HEK293 (cell line): ENCODE data around the gene SFSWAP.

Source experiments
- CTCF ChIA-PET: fragments of 350-600 bp; formaldehyde crosslinking; extraction: SDS; loops from one replicate; lab custom pipeline; 2021; ENCODE audit warnings: antibody characterized with exemption; lab: Yijun Ruan, JAX
- POLR2A ChIA-PET: fragments of 300-600 bp; formaldehyde crosslinking; extraction: SDS; loops from one replicate; lab custom pipeline; 2020; ENCODE audit warnings: antibody characterized with exemption, inconsistent platforms; lab: Yijun Ruan, JAX
- H3K27ac ChIP-seq: fragments of 200-500 bp; sonication (Bioruptor generic); 2 replicates; pipeline ENCODE4 v1.5.1; 2014; ENCODE audit warnings: low read depth, low read length, control low read depth, inconsistent platforms; ENCODE audit errors: extremely low read depth
- H3K36me3 ChIP-seq, 2 experiments: fragments of 200-500 bp in 1 of 2; sonication (Bioruptor generic) in 1 of 2; 1 replicate in 1 of 2; 2 replicates in 1 of 2; pipeline ENCODE4 v1.5.1; 2014 to 2017; ENCODE audit warnings: inconsistent platforms in 2 of 2, low read length in 2 of 2; ENCODE audit not compliant: control insufficient read depth in 2 of 2, insufficient read depth in 1 of 2
- H3K4me1 ChIP-seq: fragments of 200-500 bp; sonication (Bioruptor generic); 2 replicates; pipeline ENCODE4 v1.5.1; 2014; ENCODE audit warnings: mild to moderate bottlenecking, low read length, inconsistent platforms; ENCODE audit not compliant: control insufficient read depth, insufficient read depth
- H3K4me3 ChIP-seq: 2 replicates; pipeline ENCODE4 v1.5.1; 2011; ENCODE audit warnings: low read depth, mild to moderate bottlenecking, control low read depth, low read length, moderate library complexity
- H3K9me3 ChIP-seq: fragments of 200-500 bp; sonication (Bioruptor generic); 2 replicates; pipeline ENCODE4 v1.5.1; 2014; ENCODE audit warnings: low read depth, low read length, inconsistent platforms; ENCODE audit not compliant: control insufficient read depth, insufficient read depth
- FEZF1 ChIP-seq: fragments of 450-650 bp; formaldehyde crosslinking; IDR thresholded peaks from 2 replicates; pipeline ENCODE4 v1.5.1; 2016; ENCODE audit warnings: missing biosample characterization, missing genetic modification characterization
- HOXD13 ChIP-seq: sonication (generic); formaldehyde crosslinking; IDR thresholded peaks from 2 replicates; pipeline ENCODE4 v1.8.0; 2022; ENCODE audit warnings: missing genetic modification reagents, borderline replicate concordance
- IKZF3 ChIP-seq: fragments of 450-650 bp; IDR thresholded peaks from 2 replicates; pipeline ENCODE4 v1.5.0; 2018; ENCODE audit warnings: missing biosample characterization, mild to moderate bottlenecking, missing genetic modification characterization, moderate library complexity
- WT1 ChIP-seq: fragments of 450-650 bp; formaldehyde crosslinking; IDR thresholded peaks from 2 replicates; pipeline ENCODE4 v1.5.1; 2016; ENCODE audit warnings: missing biosample characterization, missing genetic modification characterization
- ZEB2 ChIP-seq: fragments of 450-650 bp; formaldehyde crosslinking; IDR thresholded peaks from 2 replicates; pipeline ENCODE4 v1.5.1; 2016; ENCODE audit warnings: missing biosample characterization, missing genetic modification characterization
- ZIC2 ChIP-seq: fragments of 450-650 bp; formaldehyde crosslinking; IDR thresholded peaks from 2 replicates; pipeline ENCODE4 v1.5.1; 2016; ENCODE audit warnings: missing biosample characterization, missing genetic modification characterization
- ZNF19 ChIP-seq: fragments of 450-650 bp; formaldehyde crosslinking; IDR thresholded peaks from 2 replicates; pipeline ENCODE4; 2016; ENCODE audit warnings: missing biosample characterization, missing genetic modification characterization, low read depth
- ZNF311 ChIP-seq: fragments of 450-650 bp; formaldehyde crosslinking; IDR thresholded peaks from 2 replicates; pipeline ENCODE4 v1.5.1; 2017; ENCODE audit warnings: missing biosample characterization, missing genetic modification characterization, borderline replicate concordance
- ZNF404 ChIP-seq: fragments of 450-650 bp; formaldehyde crosslinking; IDR thresholded peaks from 2 replicates; pipeline ENCODE4 v1.5.1; 2017; ENCODE audit warnings: missing biosample characterization, missing genetic modification characterization
- ZNF530 ChIP-seq: fragments of 450-650 bp; formaldehyde crosslinking; IDR thresholded peaks from 2 replicates; pipeline ENCODE4 v1.5.1; 2016; ENCODE audit warnings: low read depth, missing biosample characterization, missing genetic modification characterization
- ZNF555 ChIP-seq: fragments of 450-650 bp; formaldehyde crosslinking; conservative IDR thresholded peaks from 2 replicates; pipeline ENCODE4 v1.5.1; 2017; ENCODE audit warnings: missing biosample characterization, mild to moderate bottlenecking, missing genetic modification characterization, inconsistent platforms
- ZNF610 ChIP-seq: fragments of 450-650 bp; formaldehyde crosslinking; IDR thresholded peaks from 2 replicates; pipeline ENCODE4 v1.5.1; 2016; ENCODE audit warnings: missing biosample characterization, missing genetic modification characterization, borderline replicate concordance
- ZNF624 ChIP-seq: fragments of 450-650 bp; formaldehyde crosslinking; IDR thresholded peaks from 2 replicates; pipeline ENCODE4 v1.5.1; 2017; ENCODE audit warnings: missing biosample characterization, missing genetic modification characterization
- ZNF629 ChIP-seq: fragments of 450-650 bp; formaldehyde crosslinking; IDR thresholded peaks from 2 replicates; pipeline ENCODE4 v1.5.1; 2017; ENCODE audit warnings: missing biosample characterization, missing genetic modification characterization
- ZNF785 ChIP-seq: fragments of 450-650 bp; formaldehyde crosslinking; IDR thresholded peaks from 2 replicates; pipeline ENCODE4 v1.5.1; 2016; ENCODE audit warnings: missing biosample characterization, missing genetic modification characterization
- ZNF843 ChIP-seq: fragments of 450-650 bp; formaldehyde crosslinking; IDR thresholded peaks from 2 replicates; pipeline ENCODE4 v1.5.1; 2016; ENCODE audit warnings: missing biosample characterization, missing genetic modification characterization
- TF ChIP-seq, protein P1 (sequence below): fragments of 450-650 bp; formaldehyde crosslinking; IDR thresholded peaks from 2 replicates; pipeline ENCODE4 v1.5.1; 2016; ENCODE audit warnings: missing biosample characterization, missing genetic modification characterization
- TF ChIP-seq, protein P2 (sequence below): fragments of 450-650 bp; formaldehyde crosslinking; IDR thresholded peaks from 2 replicates; pipeline ENCODE4 v1.5.1; 2016; ENCODE audit warnings: missing biosample characterization, missing genetic modification characterization

SFSWAP gene

DNA sequence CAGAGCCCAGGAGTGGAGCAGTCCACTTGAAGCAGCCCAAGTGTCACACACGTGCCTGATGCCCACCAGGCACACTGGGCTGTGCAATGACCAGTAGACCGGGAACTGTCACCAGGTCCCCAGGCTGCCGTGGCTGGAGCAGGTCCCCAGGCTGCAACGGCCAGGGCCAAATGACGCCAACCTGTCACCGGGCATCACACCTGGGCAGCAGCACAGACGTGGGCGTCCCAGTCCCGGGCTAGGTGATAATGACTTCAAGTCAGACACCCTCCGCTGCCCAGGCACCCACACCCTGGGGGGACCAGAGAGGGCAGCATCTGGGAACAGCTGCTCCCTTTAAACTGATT, 86.7 kb downstream of the SFSWAP start:
- ChIA-PET CTCF (interaction anchor here (0.7 kb wide), 1 partner anchor 722 kb away, joined by 3 read pairs; no protein-coding TSS in a partner anchor), POLR2A (no interaction called here)
- TF ChIP-seq, protein P1, sequence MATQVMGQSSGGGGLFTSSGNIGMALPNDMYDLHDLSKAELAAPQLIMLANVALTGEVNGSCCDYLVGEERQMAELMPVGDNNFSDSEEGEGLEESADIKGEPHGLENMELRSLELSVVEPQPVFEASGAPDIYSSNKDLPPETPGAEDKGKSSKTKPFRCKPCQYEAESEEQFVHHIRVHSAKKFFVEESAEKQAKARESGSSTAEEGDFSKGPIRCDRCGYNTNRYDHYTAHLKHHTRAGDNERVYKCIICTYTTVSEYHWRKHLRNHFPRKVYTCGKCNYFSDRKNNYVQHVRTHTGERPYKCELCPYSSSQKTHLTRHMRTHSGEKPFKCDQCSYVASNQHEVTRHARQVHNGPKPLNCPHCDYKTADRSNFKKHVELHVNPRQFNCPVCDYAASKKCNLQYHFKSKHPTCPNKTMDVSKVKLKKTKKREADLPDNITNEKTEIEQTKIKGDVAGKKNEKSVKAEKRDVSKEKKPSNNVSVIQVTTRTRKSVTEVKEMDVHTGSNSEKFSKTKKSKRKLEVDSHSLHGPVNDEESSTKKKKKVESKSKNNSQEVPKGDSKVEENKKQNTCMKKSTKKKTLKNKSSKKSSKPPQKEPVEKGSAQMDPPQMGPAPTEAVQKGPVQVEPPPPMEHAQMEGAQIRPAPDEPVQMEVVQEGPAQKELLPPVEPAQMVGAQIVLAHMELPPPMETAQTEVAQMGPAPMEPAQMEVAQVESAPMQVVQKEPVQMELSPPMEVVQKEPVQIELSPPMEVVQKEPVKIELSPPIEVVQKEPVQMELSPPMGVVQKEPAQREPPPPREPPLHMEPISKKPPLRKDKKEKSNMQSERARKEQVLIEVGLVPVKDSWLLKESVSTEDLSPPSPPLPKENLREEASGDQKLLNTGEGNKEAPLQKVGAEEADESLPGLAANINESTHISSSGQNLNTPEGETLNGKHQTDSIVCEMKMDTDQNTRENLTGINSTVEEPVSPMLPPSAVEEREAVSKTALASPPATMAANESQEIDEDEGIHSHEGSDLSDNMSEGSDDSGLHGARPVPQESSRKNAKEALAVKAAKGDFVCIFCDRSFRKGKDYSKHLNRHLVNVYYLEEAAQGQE: no peak
- no peak for TF ChIP-seq ZNF629 (tag by site-specific recombination)
- TF ChIP-seq, protein P2, sequence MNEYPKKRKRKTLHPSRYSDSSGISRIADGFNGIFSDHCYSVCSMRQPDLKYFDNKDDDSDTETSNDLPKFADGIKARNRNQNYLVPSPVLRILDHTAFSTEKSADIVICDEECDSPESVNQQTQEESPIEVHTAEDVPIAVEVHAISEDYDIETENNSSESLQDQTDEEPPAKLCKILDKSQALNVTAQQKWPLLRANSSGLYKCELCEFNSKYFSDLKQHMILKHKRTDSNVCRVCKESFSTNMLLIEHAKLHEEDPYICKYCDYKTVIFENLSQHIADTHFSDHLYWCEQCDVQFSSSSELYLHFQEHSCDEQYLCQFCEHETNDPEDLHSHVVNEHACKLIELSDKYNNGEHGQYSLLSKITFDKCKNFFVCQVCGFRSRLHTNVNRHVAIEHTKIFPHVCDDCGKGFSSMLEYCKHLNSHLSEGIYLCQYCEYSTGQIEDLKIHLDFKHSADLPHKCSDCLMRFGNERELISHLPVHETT: no peak
- TF ChIP-seq ZNF785 (tag by site-specific recombination): no peak
- no peak for TF ChIP-seq ZNF610 (tag by site-specific recombination)
- no peak for TF ChIP-seq ZNF555
- TF ChIP-seq ZNF530 (tag by site-specific recombination): no peak
- TF ChIP-seq ZEB2 (tag by site-specific recombination): no peak
- TF ChIP-seq ZNF843 (tag by site-specific recombination): no peak
- TF ChIP-seq ZNF19: no peak
- TF ChIP-seq ZNF404: no peak
- no peak for TF ChIP-seq HOXD13 (CRISPR knock-in tag)
- Histone ChIP-seq H3K9me3 (no peaks in the 10 kb centered on the region), H3K4me3 (no peak overlapping the region), H3K36me3 (peaks cover 0 to 77% of the 10 kb centered on the region in 2 experiments; a peak in 2 of 3 replicates), H3K27ac (no peak overlapping the region), H3K4me1 (no peaks in the 10 kb centered on the region)

DNA sequence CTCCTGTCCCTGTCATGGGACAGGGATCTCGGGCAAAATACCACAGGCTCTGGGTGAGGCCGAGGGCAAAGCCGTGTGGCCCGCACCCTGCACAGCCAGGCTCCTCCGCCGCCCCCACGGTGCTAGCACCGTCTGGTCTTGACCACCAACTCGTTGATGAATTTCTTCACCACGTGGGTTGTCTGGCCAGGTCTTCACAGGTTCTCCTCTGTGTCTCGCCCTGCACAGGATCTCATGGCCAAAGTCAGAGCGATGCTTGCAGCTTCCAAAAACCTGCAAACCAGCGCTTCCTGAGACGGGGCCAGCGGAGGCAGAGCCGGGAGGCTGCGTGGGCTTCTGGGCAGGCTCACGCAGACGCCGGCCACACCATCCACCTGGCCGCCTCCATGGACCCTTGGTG, 88.3 kb downstream of the SFSWAP start:
- ChIA-PET POLR2A (no interaction called here), CTCF (no interaction called here)
- no peak for TF ChIP-seq ZNF785 (tag by site-specific recombination)
- TF ChIP-seq HOXD13 (CRISPR knock-in tag): no peak
- TF ChIP-seq IKZF3 (tag by site-specific recombination): no peak
- TF ChIP-seq FEZF1 (tag by site-specific recombination): no peak
- TF ChIP-seq ZNF311 (tag by site-specific recombination): no peak
- TF ChIP-seq ZNF624 (tag by site-specific recombination): no peak
- H3K4me3 ChIP-seq: no peak overlapping the region
- no peaks in the 10 kb centered on the region for H3K4me1 ChIP-seq
- peaks cover 0 to 66% of the 10 kb centered on the region in 2 experiments; a peak in 1 of 3 replicates for H3K36me3 ChIP-seq
- H3K27ac ChIP-seq: no peak overlapping the region
- H3K9me3 ChIP-seq: no peaks in the 10 kb centered on the region

DNA sequence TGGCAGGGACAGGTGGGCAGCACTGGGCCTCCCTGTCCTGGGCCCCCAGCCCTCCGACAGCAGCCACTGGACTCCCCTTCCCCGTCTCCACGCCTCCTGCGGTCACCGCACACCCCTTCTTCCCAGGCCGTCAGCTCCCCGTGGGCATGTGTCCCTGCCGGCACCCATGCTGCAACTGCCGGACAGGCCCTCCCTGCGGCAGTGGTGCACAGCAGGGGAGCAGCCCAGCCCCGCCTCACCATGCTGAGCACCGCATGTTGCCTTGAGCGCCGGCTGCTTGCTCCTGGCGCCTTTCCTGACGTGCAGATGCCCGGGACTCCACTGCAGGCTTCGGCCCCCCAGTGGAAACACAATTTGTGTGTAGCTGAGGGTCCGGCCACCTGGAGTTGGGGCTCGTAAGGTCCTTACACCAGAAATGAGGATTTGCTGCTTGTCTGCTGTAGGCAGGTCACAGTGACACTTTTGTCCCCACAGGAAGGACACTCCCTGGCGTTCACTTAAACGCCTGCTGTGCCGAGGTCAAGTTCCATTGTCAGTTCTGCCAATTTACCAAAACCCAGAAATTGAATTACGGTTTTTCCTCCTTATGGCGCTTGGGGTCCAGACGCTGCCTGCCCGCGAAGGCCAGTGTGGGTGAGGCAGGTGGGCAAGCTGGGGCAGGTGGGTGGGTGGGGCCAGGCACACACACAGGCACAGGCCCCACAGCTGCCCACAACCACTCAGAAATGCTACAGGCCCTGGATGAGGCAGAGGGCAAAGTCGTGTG, 89.1 kb downstream of the SFSWAP start:
- no peaks in the 10 kb centered on the region for H3K4me1 ChIP-seq
- TF ChIP-seq WT1 (no peak), ZIC2 (tag by site-specific recombination) (peak; percentile 96)
- POLR2A ChIA-PET: no interaction called here
- H3K4me3 ChIP-seq: no peak overlapping the region
- H3K9me3 ChIP-seq: no peaks in the 10 kb centered on the region
- no peak overlapping the region for H3K27ac ChIP-seq
- peaks cover 0 to 58% of the 10 kb centered on the region in 2 experiments; a peak in 2 of 3 replicates for H3K36me3 ChIP-seq
- CTCF ChIA-PET: interaction anchor here (0.7 kb wide), 1 partner anchor 20 kb away, joined by 3 read pairs; no protein-coding TSS in a partner anchor
